ENCODE measurements around the gene MSRB3. TPM values are rescaled to one million over a fixed set of nuclear protein-coding genes. Genes with fewer than 3 reads are reported as not detected.
"Not testable (repeated sequence)": the region's sequence is repeated elsewhere in the genome, so short reads cannot be mapped to it uniquely, and the experiment has no call there.

The MSRB3 gene
- total and polyA plus RNA-seq, 5 experiments from 2014 or later, result not detected

DNA sequence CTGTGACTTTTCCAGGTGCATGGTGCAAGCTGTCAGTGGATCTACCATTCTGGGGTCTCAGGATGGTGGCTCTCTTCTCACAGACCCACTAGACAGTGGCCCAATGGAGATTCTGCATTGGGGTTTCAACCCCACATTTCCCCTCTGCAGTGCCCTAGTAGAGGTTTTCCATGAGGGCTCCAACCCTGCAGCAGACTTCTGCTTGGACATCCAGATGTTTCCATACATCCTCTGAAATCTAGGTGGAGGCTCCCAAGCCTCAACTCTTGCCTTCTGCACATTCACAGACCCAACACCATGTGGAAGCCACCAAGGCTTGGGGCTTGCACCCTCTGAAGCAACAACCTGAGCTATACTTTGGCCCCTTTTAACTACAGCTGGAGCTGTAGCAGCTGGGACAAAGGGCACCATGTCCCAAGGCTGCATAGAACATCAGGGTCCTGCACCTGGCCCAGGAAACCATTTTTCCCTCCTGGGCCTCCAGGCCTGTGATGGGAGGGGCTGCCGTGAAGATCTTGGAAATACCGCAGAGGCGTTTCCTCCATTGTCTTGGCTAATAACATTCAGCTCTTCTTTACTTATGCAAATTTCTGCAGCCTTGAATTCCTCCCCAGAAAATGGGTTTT, 205.5 kb downstream of the MSRB3 start:
- H3K27ac Mint-ChIP-seq, H3K4me3 Mint-ChIP-seq, POLR2A ChIA-PET, H3K4me1 Mint-ChIP-seq, ATAC-seq, DNase-seq: not testable (repeated sequence)
- peaks cover 4 to 19% (median 9%) of the 10 kb centered on the region in 5 donors for H3K27me3 Mint-ChIP-seq
- H3K9me3 Mint-ChIP-seq, result peaks cover 0 to 39% (median 19%) of the 10 kb centered on the region in 9 donors
- H3K36me3 Mint-ChIP-seq, result peaks cover 0 to 27% (median 3%) of the 10 kb centered on the region in 3 donors

DNA sequence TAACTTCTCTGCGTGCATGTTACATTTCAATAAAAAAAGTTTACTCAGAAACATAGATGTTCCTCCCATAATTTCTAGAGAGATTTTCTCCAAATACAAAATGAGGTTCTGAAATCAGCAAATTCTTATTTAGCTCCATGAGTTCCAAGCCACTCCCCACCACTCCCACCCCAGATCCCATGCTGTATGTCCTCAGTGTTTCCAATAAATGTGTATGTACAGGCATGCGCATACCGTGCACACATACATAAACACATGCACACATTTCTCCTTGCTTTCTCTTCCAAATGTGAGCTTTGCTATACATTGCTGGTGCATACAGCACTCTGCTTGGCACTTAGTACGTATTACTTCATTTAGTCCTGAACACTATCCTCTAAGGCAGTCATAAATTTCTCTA, 209.7 kb downstream of the MSRB3 start:
- no peak overlapping the region for H3K27ac Mint-ChIP-seq
- ATAC-seq (no peak), DNase-seq (no peak)
- peaks cover 0 to 31% (median 11%) of the 10 kb centered on the region in 9 donors for H3K9me3 Mint-ChIP-seq
- H3K4me3 Mint-ChIP-seq, result no peak overlapping the region
- POLR2A ChIA-PET, result no interaction called here
- H3K4me1 Mint-ChIP-seq, result peaks cover 0 to 6% (median under 1%) of the 10 kb centered on the region in 4 donors
- peaks cover 0 to 22% (median 3%) of the 10 kb centered on the region in 3 donors for H3K36me3 Mint-ChIP-seq
- peaks cover 0 to 9% (median 7%) of the 10 kb centered on the region in 5 donors for H3K27me3 Mint-ChIP-seq

DNA sequence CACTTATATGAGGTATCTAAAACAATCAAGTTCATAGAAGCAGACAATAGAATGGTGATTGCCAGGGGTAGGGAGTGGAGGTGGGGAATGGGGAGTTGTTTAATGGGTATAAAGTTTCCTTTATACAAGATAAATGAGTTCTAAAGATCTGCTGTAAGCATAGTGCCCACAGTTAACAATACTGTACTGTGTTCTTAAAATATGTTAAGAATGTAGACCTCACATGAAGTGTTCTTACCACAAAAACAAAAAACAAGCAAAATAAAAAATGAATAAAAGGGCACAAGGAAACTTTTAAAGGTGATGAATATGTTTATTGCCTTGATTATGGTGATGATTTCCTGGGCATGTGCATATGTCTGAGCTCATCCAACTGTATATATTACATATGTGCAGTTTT, 211.8 kb downstream of the MSRB3 start:
- DNase-seq, result no peak
- H3K27ac Mint-ChIP-seq, result no peak overlapping the region
- H3K27me3 Mint-ChIP-seq, result peaks cover 2 to 18% (median 10%) of the 10 kb centered on the region in 5 donors
- peaks cover 0 to 11% (median 5%) of the 10 kb centered on the region in 9 donors for H3K9me3 Mint-ChIP-seq
- H3K4me1 Mint-ChIP-seq, result peaks cover 0 to 7% (median under 1%) of the 10 kb centered on the region in 4 donors
- no peak overlapping the region for H3K4me3 Mint-ChIP-seq
- peaks cover 0 to 8% (median 0%) of the 10 kb centered on the region in 3 donors for H3K36me3 Mint-ChIP-seq
- POLR2A ChIA-PET, result no interaction called here
- no peak for ATAC-seq

DNA sequence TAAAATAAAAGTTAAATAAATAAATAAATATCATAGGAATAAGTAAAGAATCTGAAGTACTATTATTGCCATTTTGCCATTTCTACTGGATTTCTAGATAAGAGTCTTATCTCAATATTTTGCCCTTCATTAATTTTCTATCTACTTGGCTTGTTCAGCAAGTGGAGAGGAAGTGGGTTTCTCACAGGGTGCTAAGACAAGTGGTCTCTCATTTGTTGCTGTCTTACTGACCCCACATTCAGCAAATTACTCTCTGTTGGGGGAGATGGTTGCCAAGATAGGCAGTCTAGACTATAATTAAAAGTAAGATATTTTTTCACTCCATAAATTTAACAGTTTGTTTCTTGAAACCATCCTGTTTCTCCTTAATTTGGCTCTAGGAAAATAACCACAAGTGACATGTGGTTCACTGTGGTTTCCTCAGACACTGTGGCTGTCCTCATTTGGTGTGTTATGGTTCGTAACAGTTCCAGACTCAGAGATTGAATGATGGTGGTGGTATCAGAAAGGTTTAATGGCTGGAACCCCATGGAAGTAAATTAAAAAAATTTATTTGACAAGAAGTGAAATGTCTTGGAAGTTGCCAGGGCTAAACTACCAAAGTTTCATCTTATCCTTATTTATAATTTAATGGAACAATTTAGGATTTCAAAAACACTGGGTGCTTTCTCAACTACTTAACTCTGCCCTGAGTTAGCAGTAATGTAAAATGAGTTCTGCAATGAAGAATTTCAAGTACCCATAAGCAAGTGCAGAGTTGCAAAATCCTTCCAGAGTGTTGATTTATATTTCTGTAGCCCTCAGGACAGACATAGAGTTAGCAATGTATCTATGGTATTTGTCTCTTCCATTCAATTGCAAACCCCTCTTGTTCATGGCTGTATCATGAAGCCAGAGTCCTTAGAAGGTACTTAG, 214.8 kb downstream of the MSRB3 start:
- POLR2A ChIA-PET, result no interaction called here
- H3K27me3 Mint-ChIP-seq, result peaks cover 0 to 17% (median 6%) of the 10 kb centered on the region in 5 donors
- peaks cover 0 to 7% (median under 1%) of the 10 kb centered on the region in 4 donors for H3K4me1 Mint-ChIP-seq
- peaks cover 0 to 5% (median 0%) of the 10 kb centered on the region in 9 donors for H3K9me3 Mint-ChIP-seq
- ATAC-seq, result no peak
- no peak overlapping the region for H3K4me3 Mint-ChIP-seq
- DNase-seq, result no peak
- H3K36me3 Mint-ChIP-seq, result no peaks in the 10 kb centered on the region
- no peak overlapping the region for H3K27ac Mint-ChIP-seq

DNA sequence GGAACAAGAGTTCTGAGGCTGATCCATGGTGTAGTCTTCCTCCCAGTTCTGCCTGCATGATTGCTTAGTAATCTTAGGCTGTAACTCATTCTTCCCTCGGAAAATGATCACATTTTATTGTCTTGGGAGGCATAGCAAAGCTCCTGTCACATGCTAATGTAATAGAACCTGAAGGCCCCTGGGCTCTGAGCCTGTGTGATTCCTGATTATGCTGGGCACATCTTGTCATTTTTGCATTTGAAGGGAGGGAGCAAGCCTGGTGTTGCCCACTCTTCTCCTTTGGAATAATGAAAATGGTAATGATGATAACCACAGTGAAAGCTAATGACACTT, 215.4 kb downstream of the MSRB3 start:
- no peak for ATAC-seq
- Mint-ChIP-seq H3K4me1 (peaks cover 0 to 7% (median under 1%) of the 10 kb centered on the region in 4 donors), H3K9me3 (peaks cover 0 to 5% (median 0%) of the 10 kb centered on the region in 9 donors), H3K4me3 (no peak overlapping the region), H3K27me3 (peaks cover 0 to 22% (median 8%) of the 10 kb centered on the region in 5 donors), H3K36me3 (no peaks in the 10 kb centered on the region), H3K27ac (no peak overlapping the region)
- DNase-seq, result no peak
- POLR2A ChIA-PET, result no interaction called here

DNA sequence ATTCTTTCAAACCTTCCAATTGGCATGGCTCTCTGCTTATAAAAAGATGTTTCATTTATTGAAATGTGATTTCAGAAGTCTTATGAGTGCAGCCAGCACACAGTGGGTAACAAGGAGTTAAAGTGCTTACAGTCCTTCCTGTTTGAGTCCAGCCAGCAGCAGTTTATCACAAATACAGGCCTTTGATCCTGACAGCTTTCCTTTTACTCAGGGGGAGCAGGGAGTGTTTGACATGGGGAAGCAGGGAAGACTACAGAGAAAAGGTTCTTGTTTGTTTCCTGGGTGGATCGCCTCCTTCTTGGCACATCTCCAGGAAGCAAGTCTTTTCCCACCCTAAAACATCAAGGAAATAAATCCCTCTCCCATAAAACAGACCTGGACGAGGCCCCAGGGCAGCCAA, 216.1 kb downstream of the MSRB3 start:
- Mint-ChIP-seq H3K27ac (no peak overlapping the region), H3K36me3 (no peaks in the 10 kb centered on the region), H3K4me3 (no peak overlapping the region), H3K4me1 (peaks cover 0 to 7% (median under 1%) of the 10 kb centered on the region in 4 donors), H3K9me3 (peaks cover 0 to 5% (median 0%) of the 10 kb centered on the region in 9 donors), H3K27me3 (peaks cover 0 to 25% (median 8%) of the 10 kb centered on the region in 5 donors)
- no peak for ATAC-seq
- POLR2A ChIA-PET, result no interaction called here
- no peak for DNase-seq

DNA sequence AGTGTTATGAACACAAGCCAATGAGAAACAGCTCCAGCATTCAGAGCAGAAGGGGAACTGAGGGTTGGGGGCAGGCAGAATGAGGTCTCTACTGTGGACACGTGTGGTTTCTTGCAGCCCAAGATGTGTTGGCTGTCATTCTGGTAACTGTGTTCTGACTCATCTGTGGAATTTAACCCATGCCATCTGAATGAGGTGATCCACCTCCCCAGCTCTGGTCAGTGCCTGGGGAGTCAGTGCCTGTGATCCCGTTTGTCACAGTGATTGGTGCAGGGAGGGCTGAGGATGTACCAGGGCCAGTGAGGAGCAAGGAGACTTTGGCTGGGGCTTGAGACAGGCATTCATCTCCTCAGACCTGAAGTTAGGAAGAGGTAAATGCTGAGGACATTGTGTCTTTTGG, 216.8 kb downstream of the MSRB3 start:
- Mint-ChIP-seq H3K4me3 (no peak overlapping the region), H3K27ac (no peak overlapping the region), H3K27me3 (peaks cover 0 to 25% (median 8%) of the 10 kb centered on the region in 5 donors), H3K36me3 (no peaks in the 10 kb centered on the region), H3K9me3 (peaks cover 0 to 5% (median 0%) of the 10 kb centered on the region in 9 donors), H3K4me1 (peaks cover 0 to 7% (median under 1%) of the 10 kb centered on the region in 4 donors)
- POLR2A ChIA-PET, result no interaction called here
- ATAC-seq (no peak), DNase-seq (no peak)

DNA sequence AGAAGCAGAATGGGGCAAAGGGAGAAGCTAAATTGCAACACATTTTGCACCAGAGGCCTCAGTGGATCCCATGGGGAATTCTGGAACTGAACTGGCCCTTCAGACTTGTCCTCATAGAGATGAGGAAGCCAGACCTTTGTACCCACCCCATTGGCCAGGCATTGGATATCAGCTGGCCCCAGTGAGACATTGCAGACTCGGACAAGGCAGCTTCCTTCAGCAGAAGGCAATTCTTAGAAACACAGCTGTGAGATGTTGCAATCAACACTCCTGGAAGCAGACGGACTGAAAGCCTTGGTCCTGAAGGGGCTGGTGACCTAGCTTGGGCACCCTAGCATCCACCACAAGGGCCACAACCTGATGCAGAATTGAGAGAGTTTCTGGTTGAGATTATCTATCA, 218.1 kb downstream of the MSRB3 start:
- Mint-ChIP-seq H3K27ac (no peak overlapping the region), H3K9me3 (peaks cover 0 to 3% (median 0%) of the 10 kb centered on the region in 9 donors), H3K27me3 (peaks cover 0 to 25% (median 8%) of the 10 kb centered on the region in 5 donors), H3K4me3 (no peak overlapping the region), H3K4me1 (peaks cover 0 to 7% (median under 1%) of the 10 kb centered on the region in 4 donors), H3K36me3 (no peaks in the 10 kb centered on the region)
- ATAC-seq, result no peak
- POLR2A ChIA-PET, result no interaction called here
- no peak for DNase-seq

DNA sequence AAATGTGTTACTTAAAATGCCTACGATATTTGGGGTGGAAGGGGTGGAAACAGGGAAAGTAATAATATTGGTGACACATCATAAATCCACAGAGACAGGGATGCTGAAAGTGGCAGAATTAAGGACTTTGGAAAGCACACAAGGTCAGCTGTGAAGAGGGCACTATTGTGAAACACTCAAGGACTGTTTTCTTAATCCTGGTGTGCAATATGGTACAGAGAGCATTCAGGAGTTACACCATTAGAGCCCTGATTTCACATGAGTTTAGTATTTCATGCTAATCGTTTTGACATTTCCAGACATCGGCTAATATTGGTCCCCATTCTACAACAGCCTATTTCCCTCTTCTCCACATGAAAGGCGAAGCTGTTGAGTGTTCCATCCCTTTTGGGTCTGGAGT, 219.2 kb downstream of the MSRB3 start:
- Mint-ChIP-seq H3K4me3 (no peak overlapping the region), H3K9me3 (peaks cover 0 to 3% (median 0%) of the 10 kb centered on the region in 9 donors), H3K27ac (no peak overlapping the region), H3K27me3 (peaks cover 0 to 28% (median 6%) of the 10 kb centered on the region in 5 donors), H3K36me3 (no peaks in the 10 kb centered on the region), H3K4me1 (peaks cover 0 to 4% (median under 1%) of the 10 kb centered on the region in 4 donors)
- ATAC-seq, result no peak
- no peak for DNase-seq
- POLR2A ChIA-PET, result no interaction called here

DNA sequence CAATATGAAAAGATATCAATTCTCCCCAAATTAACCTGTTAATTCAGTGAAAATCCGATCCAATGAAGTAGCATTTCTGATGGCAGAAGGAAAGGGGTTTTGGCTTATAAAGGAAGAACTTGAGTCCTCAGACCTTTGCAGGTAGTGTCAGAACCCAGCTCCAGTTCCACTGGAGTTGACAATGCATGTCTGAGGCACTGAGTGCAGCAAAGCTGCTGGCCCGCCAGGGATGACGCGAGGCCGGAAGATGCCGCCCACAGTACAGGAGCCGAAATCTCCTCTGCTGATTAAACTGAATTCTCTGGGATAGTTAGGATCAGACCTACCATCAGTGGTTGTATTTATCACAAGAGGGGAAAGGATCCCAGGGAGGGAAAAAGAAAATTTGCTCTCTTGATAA, 220.7 kb downstream of the MSRB3 start:
- no peak overlapping the region for H3K27ac Mint-ChIP-seq
- ATAC-seq (no peak), DNase-seq (no peak)
- H3K36me3 Mint-ChIP-seq, result no peaks in the 10 kb centered on the region
- no peak overlapping the region for H3K4me3 Mint-ChIP-seq
- peaks cover 0 to 28% (median 11%) of the 10 kb centered on the region in 5 donors for H3K27me3 Mint-ChIP-seq
- POLR2A ChIA-PET, result no interaction called here
- no peaks in the 10 kb centered on the region for H3K4me1 Mint-ChIP-seq
- peaks cover 0 to 3% (median 0%) of the 10 kb centered on the region in 9 donors for H3K9me3 Mint-ChIP-seq

DNA sequence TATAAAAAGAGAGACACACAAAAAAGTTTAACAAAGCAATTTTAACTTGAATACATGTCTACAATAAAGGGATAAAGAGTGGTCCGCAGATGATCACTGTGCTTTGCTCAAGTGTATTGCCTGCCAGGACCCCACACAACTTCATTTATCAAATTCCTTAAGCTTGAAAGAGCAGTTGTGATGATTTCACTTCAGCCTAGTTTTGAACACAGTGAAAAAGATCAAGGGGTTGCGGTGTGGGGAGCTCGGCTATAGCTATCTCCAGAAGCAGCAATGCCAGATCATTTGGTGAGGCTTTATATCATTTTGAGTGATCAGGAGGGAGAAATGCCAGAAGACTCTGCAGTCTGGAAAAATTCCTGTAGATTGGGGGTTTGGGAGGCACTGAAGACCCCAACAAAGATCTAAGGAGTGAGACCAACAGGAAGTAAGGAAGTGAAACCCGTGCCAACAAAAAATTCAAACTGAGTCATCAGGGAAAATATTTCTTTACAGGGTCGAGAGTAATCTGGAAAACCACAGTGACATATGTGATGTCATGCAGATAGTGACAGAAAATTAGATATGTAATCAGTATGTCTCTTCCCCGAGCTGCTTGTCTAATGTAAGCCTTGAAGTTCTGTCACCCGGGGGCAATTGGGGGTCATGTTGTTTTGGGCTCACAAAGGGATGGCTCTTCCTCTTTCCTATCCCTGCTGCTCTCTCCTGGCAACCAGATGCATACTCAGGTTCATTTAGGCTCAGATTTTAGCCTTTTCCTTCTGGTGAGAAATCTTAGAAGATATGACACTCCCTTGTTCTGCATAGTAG, 221.8 kb downstream of the MSRB3 start:
- POLR2A ChIA-PET, result no interaction called here
- Mint-ChIP-seq H3K4me1 (no peaks in the 10 kb centered on the region), H3K27me3 (peaks cover 0 to 19% (median 2%) of the 10 kb centered on the region in 5 donors), H3K4me3 (no peak overlapping the region), H3K27ac (no peak overlapping the region), H3K9me3 (peaks cover 0 to 3% (median 0%) of the 10 kb centered on the region in 9 donors), H3K36me3 (no peaks in the 10 kb centered on the region)
- DNase-seq (no peak), ATAC-seq (no peak)

DNA sequence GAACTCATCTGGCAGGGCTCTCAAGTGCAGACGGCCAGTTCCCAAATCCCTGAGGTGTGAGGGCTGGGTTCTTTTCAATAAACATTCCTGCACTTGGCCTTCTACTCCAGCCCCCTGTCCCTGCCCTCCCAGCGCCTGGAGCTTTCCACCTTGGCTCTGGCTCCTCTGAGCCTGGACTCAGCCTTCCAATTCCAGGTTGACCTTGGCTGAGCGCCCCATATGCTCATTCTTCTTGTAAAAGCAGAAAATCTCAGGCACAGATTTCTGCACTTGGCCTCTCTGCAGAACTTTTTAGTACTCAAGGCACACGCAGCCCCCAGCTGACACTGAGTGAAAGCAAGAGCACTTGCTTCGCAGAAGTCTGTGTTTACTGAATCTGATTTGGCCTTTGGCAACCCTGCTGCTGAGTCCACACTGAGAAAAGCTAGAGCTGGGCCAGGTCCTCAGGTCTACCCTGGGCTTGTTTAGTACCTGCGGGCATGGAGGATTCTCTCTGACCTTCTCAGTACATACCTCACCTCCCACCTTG, 222.7 kb downstream of the MSRB3 start:
- Mint-ChIP-seq H3K4me1 (no peaks in the 10 kb centered on the region), H3K4me3 (no peak overlapping the region), H3K27ac (no peak overlapping the region), H3K27me3 (peaks cover 0 to 26% (median 2%) of the 10 kb centered on the region in 5 donors), H3K9me3 (peaks cover 0 to 3% (median 0%) of the 10 kb centered on the region in 9 donors), H3K36me3 (no peaks in the 10 kb centered on the region)
- ATAC-seq (no peak), DNase-seq (no peak)
- POLR2A ChIA-PET, result no interaction called here

Measured in naive thymus-derived CD8-positive, alpha-beta T cell (primary cell).